GM12873 (cell line): ENCODE data around the gene CACNA1H.
A peak's percentile ranks its signal among the peaks of the same experiment; 100 is the strongest.

ENCODE experiments used
- TF ChIP-seq, protein P1 (sequence below): IDR thresholded peaks from 2 replicates; pipeline ENCODE4 v1.5.1; 2012; ENCODE audit warnings: low read depth, mild to moderate bottlenecking, moderate library complexity, low read length, control low read depth; ENCODE audit not compliant: insufficient read depth; ENCODE audit errors: missing control alignments

Gene CACNA1H

DNA sequence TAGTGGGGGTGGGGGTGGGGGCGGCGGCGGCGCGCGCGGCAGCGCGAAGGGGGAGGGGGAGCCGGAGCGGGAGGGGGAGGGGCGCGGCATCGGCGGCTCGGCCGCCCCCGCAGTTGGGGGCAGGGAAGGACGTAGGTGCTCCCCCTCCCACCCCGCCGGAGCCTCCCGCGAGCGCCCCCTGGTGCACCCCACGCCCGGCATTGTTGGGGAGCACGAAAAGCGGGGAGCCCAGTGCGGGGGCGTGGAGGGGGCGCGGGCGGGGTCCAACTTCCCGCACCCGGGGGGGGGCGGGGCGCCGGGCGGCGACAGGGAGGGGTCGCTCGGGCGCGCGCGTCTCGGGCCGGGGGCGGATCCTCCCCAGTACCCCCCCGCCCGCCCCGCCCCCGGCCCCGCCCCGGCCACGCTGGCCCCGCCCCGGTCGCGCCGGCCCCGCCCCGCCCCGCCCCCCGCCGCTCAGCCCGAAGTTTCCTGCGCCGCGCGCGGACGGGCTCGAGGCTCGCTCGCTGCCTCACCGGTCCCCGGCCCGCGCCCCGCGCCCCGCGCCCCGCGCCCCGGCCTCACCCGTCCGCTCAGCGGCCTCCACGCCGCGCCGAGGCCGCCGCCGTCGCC, at the start of gene CACNA1H:
Gene CACNA1H, plus strand, starts transcription at position 456 of the 609 bp plus-strand sequence. CDS start 632 bp downstream, outside the sequence.
- TF ChIP-seq, protein P1, sequence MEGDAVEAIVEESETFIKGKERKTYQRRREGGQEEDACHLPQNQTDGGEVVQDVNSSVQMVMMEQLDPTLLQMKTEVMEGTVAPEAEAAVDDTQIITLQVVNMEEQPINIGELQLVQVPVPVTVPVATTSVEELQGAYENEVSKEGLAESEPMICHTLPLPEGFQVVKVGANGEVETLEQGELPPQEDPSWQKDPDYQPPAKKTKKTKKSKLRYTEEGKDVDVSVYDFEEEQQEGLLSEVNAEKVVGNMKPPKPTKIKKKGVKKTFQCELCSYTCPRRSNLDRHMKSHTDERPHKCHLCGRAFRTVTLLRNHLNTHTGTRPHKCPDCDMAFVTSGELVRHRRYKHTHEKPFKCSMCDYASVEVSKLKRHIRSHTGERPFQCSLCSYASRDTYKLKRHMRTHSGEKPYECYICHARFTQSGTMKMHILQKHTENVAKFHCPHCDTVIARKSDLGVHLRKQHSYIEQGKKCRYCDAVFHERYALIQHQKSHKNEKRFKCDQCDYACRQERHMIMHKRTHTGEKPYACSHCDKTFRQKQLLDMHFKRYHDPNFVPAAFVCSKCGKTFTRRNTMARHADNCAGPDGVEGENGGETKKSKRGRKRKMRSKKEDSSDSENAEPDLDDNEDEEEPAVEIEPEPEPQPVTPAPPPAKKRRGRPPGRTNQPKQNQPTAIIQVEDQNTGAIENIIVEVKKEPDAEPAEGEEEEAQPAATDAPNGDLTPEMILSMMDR: no peak

DNA sequence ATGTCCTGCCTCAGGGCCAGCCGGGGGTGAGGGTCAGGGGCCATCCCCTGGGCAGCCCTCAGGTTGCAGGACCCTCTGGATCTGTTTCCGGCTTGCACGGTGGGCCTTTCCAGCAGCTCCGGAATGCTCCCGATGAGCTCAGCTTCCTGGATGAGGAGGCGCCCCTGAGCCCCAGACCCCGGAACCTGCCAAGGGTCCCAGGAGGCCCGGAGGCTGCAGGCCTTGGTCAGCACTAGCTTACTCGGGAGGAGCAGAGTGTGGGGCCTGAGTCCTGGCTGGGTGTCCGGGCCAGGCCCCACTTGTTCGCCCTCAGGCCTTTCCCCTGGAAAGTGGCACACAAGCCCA, 49.3 kb upstream of the CACNA1H start:
- TF ChIP-seq, protein P1: no peak

DNA sequence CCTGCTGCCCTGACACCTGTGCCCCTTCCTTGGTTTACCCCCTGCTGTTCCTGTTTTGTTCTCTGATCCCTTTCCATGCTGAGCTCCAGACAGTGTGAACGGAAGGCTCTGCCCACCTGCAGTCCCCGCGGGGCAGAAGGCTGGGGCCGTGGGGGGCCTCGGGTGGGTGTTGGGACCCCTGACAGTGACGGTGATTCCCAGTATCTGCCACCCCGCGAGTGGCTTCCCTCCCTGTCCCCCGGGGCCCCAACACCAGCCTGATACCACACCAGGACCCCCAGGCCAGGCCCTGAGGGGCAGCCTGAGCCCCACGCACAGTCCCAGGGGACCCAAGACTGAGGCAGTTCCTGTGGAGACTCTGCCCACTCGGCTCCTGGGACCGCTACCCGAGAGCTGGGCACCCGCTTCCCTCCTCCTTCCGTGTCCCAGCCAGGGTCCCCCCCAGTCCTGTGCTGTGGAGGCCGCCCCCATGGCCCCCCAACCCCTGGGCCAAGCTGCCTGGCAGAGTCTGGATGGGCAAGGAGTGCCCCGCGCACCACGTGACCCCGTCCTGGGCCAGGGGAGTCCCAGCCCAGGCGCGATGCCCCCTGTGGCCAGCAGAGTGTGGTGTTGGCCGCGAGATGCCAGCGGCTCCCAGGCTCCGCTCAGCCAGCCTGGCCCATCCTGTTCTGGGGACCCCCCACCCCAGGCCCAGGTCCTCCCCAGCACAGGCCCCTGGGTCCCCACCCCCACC, 46.9 kb upstream of the CACNA1H start:
- TF ChIP-seq, protein P1: peak; percentile 58

DNA sequence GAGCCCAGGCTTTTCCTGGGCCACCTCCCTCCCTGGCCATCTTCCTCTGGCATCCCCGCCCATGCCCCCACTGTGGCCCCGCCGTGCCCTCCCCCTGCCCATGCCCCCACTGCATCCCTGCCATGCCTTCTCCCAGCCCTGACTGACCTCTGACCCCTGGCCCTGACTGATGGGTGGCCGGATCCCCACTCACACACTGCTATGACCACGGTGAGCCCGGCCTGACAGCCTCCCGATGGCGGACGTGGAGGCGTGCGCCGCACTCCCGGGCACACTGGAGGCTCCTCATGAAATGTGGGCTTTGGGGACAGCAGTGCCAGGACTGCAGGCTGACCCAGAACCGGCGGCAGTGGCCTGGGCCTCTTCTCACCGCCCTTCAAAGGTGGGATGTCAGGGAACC, 46.2 kb upstream of the CACNA1H start:
- TF ChIP-seq, protein P1: no peak

DNA sequence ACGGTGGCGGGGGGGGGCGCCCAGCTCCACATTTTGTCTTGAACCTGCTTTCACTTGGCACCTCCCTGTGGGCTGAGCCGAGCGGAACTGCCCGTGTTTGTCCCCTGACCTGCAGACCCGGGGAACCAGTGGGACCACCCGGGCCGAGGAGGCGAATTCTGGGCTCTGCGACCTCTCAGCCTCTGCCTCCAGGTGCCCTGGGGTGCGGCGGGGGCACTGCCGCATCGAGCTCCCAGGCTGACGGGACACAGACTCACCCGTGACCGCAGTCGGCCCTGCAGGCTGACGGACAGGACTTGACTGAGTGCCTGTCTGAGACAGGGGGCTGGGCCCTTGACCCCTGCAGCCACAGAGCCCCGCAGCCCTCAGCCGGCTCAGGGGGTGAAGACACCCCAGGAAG, 45.8 kb upstream of the CACNA1H start:
- TF ChIP-seq, protein P1: no peak

DNA sequence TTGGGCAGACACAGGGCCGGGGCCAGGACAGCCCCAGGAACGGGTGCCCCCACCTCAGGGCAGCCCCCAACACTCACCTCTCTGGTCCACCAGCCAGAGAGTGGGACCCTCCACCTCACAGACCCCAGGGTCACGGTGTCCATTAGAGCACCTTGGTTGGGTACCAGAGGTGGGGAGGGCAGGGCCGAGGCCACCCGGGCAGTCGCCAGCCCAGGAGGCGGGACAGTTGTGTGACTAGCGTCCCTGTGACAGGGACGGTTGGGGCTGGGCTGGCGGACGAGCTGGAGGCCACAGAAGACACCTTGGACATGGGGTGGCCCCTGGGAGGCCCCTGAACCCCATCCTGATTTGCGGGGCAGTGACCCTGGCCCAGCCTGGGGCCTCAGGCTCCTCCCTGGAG, 45.2 kb upstream of the CACNA1H start:
- TF ChIP-seq, protein P1: no peak

DNA sequence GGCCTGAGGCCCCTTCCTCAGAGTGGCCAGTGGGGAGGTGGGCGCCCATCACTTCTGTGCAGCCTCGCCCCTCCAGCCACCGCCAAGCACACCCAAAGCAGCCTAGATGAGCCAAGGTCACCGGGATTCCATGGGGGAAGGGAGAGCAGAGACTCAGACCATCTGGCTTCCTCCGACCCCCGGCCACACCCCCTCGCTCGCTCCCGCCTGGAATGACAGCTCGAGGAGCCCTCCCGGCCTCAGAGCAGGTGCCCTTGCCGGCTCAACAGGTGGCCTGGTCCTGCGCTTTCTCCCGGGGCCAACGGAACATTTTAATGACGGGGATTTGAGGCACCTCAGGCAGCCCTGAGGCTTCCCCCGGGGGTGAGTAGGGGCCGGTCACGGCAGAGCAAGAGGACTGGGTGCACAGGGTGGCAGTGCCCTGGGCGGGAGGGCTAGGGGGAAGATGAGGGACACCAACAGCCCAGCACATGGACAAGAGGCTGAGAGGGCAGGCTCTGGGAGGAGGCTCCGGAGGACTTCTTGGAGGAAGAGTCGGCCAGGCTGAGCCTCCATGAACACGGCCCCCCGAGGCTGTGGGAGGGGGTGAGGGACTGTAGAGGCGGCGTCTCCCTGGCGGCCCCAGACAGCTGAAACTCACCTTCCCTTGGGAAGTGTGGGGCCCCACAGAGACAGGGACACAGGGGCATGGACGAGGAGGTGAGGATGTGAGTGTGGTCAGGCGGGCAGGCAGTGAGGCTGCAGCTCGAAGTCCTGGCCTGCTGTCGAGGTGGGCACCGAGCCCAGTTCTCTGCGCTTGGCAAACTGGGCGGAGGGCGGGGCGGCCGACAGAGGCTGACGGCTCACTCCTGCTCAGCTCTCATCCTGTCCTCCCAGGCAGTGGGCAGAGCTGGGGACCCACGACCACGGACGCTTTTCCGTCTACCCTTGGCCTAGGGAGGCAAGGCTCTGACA, 44.3 kb upstream of the CACNA1H start:
- TF ChIP-seq, protein P1: no peak
